Activated CD8-positive, alpha-beta memory T cell treated with anti-CD3 and anti-CD28 coated beads for 4 hours (primary cell): ENCODE data around the gene GABRB1.
A peak's percentile ranks its signal among the peaks of the same experiment; 100 is the strongest.

ENCODE experiments used
- DNase-seq, 2 donors: peaks; one replicate each; pipeline ENCODE4 v3.0.0-alpha.2; 2020; ENCODE audit warnings: low read depth in 2 of 2

Gene GABRB1

DNA sequence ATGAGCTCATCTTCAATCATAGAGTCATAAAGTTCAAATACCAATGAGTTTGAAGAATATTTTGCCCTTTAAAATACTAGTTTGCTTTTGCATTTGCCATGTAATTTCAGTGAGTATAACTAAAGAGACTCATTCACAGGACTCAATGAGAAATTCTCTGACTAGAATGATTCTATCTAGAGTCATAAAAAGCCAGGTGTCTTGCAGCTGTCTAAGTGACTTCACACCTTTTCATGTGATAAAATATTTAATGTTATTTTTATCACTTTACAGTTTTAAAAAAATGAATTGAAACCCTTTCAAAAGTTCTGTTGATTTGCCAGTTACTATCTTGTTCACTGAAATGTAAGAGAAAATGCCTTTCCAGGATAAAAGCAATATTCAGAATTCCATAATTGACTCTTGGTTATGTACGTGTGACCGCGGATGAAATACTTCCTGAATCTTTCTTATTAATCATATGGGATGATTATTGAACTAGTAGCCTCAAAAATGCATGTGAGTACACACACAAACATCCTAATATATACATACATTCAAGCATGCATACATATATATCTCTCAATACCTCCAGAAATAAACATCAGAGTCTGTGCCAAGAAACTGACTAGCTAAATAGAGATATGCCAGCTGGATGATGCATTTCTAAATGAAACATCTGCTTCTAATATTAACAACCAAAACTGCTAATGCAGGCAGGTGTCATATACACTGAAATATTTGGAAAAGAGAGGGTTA is 87.0 kb downstream of the GABRB1 start:
- DNase-seq, result no peak

DNA sequence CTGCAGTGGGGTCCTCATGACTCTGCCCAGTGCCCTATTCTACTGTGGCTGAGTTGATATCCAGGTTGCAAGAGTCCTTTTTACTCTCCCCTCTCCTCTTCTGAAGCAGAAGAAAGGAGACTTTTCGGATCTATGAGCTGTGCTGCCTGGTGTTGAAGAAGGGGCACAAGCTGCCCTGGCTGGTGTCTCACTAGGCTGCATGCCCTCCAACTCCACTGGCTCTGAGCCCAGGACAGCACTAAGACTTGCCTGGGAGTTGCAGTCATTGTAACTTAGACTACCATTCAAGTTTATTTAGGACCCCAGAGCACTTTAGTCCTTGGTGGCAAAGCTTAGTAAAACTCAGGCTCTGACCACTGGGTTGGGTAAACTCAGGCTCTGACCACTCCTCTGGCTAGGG is 89.4 kb downstream of the GABRB1 start:
- DNase-seq, result no peak

DNA sequence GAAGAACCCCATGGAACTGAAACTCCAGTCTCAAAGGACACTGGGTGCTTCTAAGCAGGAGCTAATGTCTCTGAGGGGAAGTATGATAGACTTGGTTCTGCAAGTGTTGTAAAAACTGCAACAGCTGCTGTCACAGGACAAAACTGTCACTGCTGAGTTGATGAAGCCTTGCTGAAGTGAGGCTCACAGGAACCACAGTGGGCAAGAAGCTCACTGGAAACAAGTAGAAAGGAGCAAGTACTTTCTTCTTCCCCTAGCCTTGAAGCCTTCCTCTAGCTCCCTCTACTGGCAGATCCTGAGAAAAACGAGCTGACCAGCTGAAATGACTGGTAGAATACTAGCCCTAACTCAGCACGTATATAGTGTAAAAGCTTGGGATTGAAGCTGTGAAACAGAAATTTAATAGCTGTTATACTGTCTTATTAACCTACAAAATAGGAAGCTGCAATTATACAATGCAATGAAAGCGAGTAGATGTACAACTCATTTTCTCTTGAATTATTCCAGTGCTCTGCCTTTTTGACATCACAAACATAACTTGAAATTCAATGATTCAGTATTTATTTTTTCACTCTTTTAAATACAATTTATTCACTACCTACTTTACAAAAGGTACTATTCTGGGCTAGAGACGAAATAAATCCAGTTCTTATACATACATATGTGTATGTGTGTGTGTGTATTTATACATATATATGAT is 91.4 kb downstream of the GABRB1 start:
- DNase-seq, result peak; percentile 9 to 14

DNA sequence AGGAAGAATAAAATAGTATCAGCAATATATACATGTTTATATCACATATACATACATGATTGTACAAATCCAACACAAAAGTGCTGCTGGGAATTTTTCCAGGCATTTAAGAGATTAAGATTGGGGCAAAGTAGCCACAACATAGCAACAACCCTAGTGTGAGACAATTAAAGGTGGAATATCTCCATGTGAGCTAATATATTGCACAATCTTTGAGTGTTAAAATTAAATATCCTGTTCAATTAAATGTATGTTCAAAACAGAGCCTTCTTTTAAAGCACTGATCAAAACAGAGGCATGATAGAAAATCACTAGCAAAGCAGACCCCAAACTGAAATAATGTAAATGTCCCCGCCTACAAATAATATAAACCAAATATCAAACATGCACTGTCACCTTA is 97.6 kb downstream of the GABRB1 start:
- DNase-seq, result no peak

DNA sequence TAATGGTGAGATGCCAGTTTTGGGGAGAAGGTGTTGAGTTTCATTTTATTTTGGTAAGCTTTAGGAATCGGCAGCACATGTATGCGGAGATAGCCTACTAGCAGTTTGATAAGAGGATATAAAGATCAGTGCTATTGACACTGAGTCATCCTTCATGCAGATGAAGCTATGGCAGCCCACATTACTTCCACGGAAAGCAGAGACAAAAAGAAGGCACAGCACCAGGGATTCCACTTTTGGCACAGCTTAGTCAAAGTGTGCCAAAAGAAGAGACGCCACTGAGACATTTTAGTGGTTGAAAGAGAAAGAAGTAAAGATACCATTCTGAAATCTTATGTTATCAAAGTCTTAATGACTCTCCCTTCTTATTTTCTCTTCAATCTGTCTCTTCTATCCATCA is 103.8 kb downstream of the GABRB1 start:
- no peak for DNase-seq

DNA sequence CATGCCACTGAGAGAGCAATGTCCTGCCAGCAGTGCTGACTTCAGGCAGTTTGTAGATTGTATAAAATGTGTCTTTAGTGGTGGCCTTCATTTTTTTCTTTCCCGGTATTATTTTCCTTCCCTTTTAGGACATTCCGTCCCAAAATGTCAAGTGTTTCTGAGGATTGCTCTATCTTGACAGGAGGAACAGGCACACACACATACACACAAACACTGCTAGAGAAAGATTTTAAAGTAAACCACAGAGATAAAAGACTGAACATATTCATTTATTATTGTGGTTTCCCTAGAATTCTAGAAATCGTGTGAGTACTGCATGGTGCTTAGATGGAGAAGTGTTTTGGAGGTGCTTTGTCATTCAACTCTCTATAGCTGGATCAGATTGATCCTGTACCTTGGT is 111.9 kb downstream of the GABRB1 start:
- DNase-seq, result no peak

DNA sequence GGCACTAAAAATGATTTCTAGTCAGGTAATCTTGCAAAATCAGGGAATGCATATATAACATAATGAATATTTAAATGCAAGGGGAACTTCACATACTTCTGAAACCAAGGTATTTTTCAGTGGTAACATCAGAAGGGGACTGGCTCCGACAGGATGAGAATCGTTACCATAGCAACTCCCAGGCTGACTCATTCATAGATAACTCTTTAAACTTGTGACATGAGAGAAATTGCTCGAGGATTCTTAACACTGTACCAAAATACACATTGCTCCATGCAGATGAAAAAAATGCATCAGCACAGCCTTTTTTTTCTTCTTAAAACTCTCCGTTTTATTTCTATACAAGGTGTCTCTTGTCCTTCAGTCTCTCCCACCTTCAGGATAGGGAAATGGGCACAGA is 114.3 kb downstream of the GABRB1 start:
- DNase-seq, result no peak

DNA sequence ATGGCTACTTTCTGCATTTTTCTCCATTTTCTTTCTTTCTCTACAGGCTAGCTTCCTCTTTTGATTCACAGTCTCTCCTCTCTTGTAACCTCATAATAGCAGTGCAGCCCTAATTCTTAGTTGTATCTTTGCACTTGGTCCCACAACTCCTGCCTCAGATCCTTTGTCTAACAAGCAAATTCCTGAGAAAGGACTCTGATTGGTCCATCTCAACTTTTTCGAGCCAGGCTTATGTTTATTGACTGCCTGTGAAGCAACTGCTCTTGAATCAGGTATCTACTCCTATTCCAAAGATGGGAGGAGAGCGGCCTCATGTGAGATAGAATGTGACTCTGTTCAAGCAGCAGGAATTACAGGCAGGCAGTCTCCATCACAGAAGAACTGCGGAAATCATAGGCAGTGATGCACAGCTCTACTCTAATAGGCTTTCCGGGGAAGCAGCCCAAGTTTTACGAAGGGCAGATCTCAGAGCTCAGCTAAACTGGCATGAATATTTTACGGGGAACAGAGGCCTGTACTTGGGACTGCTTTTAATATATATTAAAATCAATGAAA is 123.5 kb downstream of the GABRB1 start:
- no peak for DNase-seq

DNA sequence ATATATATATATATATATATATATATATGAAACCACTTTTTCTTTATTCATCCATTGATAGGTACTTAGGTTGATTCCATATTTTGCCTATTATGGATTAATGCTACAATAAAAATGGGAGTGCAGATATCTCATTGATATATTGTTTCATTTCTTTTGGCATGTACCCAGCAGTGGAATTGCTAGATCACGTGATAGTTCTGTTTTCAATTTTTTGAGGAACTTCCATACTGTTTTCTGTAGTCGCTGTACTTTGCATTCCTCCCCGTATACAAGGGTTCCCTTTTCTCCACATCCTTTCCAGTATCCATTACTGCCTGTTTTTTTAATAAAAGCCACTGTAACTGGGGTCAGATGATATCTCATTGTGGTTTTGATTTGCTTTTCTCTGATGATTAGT is 124.6 kb downstream of the GABRB1 start:
- no peak for DNase-seq

DNA sequence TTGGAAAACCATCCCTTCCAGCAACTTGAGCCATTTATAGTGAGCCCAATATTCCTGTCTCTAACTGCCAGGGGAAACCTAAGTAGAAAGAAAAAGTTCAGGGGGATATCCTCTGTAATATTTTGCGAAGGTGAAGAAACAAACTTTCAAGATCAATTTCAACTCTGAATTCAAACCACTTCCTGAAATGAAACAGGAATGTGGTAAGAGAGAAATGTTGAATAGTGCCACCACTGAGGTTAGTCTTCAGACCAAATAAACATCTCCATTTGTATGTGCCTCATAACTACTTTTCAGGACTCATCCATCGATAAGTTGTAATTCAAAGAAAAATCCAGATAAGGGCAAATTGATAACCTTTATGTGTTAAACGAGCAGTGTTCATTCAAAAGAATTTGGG is 128.7 kb downstream of the GABRB1 start:
- DNase-seq, result no peak

DNA sequence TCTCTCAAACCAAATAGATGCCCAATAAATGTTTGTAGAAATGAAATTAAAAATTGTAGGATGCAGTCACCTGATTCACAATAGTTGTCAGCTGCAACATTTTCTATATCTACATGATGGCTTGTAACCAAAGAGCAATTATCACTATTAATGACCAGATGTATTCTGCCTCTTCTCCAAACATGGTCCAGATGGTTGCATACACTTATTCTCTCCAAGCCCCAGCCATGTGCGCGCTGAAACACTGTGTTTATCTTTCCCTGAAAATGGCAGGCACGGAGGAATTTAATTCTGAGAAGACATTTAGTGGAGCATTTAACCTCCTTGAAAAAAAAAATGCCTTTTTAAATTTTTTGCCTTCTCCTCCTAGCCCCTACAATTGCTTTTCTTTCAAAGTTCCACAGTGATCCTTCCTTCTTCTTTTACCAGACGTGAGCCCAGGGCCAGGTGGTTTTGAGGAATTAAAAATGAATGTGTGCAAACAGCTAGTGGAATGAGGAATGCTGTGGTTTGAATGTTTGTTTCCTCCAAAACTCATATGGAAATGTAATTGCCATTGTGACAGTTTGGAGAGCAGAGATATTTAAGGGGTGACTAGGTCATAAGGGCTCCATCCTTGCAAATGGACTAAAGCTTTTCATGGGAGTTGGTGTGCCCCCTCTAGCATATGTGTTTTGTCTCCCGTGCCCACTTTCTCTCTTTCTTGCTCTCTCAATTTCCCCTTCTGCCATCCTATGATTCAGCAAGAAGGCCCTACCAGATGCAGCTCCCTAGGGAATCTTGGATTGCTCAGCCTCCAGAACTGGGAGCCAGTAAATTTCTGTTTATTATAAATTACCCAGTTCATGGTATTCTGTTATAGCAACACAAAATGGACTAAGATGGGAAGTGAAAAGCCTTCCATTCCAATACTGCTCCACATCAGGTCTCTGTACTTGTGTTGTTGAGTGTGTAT is 136.0 kb downstream of the GABRB1 start:
- DNase-seq, result no peak

DNA sequence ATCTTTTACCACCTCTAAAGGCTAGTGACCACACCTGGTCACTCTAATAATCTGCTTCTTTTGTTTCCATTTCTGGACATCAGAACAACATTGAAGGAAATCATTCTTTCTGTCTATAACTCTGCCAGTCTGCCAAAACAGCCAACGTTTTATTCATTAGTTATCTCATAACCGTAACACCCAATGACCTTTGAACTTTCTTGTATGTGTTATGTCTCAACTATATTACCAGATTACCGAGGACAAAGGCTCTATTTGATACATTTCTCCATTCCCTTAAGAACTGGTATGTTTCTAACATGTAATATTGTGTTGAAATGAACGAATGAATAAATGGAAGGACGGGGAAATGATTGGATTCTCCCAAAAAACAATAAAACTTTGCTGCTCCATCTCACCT is 152.7 kb downstream of the GABRB1 start:
- DNase-seq, result no peak

DNA sequence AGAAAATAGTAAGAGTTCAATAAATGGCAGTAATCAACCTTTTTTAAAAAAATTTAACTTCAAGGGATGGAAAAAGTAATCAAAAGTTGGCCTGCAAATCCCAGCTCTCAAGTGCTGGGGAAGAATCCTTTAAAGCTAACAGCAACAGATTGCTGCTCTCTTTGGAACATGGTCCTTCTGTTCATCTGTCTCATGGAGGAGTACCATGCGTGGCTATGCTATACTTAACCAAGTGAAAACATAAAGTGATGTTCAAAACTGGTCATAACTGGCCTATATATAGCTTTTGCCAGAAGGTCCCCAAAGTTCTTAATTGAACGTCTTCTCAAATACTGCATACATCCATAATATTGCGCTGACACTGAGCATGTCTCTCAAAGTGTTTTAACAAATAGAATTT is 154.4 kb downstream of the GABRB1 start:
- DNase-seq, result no peak

DNA sequence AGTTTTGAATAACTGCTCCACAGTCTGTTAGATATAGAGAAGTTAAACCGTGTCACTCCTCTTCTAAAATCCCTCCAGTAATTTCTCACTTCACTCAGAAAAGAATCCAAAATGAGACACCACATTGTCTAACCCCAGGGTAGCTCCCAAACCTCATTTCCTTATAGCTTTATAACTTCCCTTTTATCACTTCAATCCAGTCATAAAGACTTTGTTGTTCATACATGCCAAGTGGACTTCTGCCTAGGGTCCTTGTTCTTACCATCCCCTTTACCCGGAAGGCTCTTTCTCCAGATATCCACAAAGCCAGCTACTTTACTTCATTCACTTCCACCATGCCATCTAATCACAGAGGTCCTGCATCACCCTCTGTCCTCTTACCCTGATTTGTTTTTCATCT is 156.2 kb downstream of the GABRB1 start:
- DNase-seq, result no peak

DNA sequence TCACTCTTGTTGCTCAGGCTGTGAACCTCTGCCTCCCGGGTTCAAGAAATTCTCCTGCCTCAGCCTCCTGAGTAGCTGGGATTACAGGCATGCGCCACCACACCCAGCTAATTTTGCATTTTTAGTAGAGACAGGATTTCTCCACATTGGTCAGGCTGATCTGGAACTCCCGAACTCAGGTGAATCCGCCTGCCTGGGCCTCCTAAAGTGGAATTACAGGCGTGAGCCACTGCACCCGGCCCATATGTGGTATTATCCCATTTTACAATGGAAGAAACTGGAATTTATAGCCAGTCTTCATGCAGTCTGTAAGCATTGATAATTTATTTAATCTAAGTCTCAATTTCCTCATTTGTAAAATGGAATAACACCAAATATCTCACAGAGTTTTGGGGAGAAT is 161.8 kb downstream of the GABRB1 start:
- DNase-seq, result no peak

DNA sequence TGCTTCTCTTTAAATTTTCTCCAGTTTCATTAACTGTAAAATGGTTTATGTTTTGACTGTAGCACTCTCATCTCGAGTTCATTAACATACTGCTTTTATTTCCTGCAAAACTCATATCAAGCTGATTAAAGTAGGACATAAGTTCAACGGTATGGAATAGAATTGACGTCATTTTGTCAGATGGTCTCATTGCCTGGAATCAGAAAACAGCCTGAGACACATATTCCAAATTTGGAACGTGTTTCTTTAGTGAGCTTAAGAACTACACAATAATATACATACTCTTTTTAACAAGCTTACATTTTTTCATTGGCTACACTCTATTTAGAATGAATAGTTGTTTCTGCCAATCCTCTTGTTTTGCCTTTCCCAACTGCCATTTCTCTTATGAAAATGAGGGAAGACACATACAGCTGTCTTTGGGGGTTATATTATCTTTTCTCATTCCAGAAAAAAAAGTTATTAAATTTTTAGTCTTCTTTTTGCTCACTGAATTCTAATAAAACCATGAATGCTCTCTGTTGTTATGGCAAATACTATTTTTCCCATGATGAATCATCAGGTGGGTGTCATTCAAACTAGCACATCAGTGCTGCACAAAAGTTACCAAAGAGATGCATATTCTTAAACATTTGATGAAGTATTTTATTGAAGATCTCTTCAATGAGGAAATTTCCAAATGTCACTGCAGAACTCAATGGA is 162.8 kb downstream of the GABRB1 start:
- DNase-seq, result no peak

DNA sequence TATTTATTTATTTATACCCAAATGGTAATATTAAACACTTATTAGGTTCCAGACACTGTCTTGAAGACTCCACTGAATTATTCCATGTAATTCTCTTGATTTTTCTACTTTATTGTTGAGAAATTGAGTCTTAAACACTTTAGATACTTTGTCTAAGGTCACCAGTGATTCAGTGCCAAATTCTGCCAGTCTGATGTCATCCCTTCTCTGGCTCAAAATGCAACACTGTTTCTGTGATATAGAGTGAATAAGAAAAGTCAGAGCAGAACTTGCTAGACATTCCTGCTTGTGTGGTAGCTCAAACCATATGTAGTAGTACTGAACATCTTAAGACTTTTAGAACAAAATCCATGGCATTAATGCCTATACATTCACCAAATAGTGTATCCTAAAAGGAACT is 164.3 kb downstream of the GABRB1 start:
- no peak for DNase-seq

DNA sequence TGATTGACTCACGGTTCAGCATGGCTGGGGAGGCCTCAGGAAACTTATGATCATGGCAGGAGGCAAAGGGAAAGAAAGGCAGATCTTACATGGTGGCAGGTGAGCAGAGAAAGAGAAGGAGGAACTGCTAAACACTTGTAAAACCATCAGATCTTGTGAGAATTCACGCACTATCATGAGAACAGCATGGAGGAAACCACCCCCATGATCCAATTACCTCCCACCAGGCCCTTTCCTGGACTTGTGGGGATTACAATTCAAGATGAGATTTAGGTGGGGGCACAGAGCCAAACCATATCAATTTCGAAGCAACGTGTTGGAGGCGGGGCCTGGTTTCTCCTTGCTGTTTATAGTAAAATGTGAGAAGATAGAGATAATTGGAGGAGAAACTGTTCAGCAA is 167.4 kb downstream of the GABRB1 start:
- DNase-seq, result no peak

DNA sequence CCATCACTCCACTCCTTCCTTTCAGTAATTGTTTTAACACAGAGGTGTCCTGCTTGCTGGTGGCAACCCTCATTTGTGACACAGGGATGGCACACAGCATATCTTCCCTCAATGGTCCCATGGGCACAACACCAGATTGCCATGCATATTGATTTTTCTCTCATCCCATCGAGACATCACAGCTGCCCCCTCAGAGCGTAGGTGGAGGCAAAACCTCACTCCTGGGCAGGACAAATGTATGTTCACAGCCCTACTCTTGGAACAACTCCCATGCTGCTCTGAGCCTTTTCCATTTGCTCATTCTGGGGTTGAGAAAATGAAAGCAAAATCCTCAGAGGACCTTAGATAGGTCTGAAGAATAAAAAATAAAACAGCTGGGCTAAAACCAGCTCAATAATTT is 172.2 kb downstream of the GABRB1 start:
- no peak for DNase-seq

DNA sequence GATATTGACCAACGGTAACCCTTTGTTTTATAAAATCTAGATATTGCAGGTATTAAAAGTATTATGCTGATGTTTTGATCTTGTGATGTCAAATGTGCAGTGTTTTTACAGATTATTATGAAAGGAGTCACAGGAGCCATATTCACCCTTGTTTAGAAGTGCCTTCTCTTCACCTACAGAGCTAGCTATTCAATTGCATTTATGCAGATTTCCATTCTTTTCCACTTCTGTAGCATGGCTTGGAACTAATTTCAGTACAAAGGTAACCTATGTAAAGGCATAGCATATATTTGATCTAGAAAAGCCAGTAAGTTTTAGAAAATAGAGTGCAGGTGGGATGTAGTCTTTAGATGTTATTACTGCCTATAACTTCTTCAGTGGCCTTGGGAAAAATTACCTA is 176.2 kb downstream of the GABRB1 start:
- no peak for DNase-seq

DNA sequence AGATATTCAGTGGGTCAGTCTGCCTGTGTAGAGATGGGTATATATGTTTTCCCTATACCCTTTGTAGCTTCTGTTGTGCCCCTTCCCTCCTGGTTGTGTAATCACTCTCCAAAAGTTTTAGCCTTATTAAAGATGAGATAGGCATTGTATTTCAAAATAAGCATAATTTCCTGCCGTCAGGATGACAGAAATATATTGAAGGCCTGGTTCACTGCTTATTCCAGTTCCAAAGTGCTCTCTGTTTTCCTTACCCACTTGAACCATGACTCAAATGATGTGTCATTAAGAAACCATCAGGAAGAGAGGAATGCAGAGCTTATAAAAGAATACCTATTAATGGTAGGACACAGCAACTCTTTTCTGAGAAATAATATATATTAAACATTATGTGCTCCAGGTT is 178.5 kb downstream of the GABRB1 start:
- no peak for DNase-seq

DNA sequence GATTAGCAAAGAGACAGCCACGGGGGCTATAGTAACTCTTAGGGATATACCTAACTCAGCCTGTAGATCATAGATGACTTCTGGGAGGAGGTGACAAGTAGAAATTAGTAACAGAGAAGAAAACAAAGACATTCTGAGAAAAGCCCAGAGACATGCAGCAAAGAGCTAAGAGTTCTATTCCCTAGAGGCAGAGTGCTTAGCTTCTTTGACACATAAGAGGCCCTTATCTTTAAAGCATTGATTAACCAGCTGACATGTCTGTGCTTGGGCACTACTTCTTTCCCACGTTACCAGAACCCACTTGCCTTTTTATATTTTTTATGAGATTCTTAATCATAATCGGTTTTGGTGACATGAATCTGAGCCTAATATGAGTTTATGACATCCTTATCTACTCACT is 179.5 kb downstream of the GABRB1 start:
- no peak for DNase-seq
